ENCODE measurements around the gene AATK. TPM values are rescaled to one million over a fixed set of nuclear protein-coding genes. Genes with fewer than 3 reads are reported as not detected.

AATK gene
- total RNA-seq, 2 donors from 2014 or later: 3.3 to 4.3 TPM

GRCh38 chr17:81128774-81129173, 37.2 kb downstream of the AATK start:
- Mint-ChIP-seq H3K27ac (no peak overlapping the region), H3K4me3 (no peak overlapping the region), H3K4me1 (no peaks in the 10 kb centered on the region), H3K9me3 (no peaks in the 10 kb centered on the region), H3K27me3 (ENCODE audit: insufficient read depth) (no peaks in the 10 kb centered on the region), H3K36me3 (ENCODE audit: low read depth) (no peaks in the 10 kb centered on the region)
- Histone ChIP-seq H3K27me3 (ENCODE audit: control insufficient read depth, insufficient read depth, low read length, poor library complexity, severe bottlenecking) (no peaks in the 10 kb centered on the region), H3K4me3 (ENCODE audit: low read length) (no peak overlapping the region), H3K27ac (ENCODE audit: low read depth, low read length) (no peak overlapping the region), H3K4me1 (ENCODE audit: control insufficient read depth, insufficient read depth, low read length) (no peaks in the 10 kb centered on the region), H3K9me3 (ENCODE audit: control insufficient read depth, low read length) (no peaks in the 10 kb centered on the region), H3K36me3 (ENCODE audit: control insufficient read depth, insufficient read depth, low read length) (no peaks in the 10 kb centered on the region), H3K9ac (ENCODE audit: extremely low read depth, low read length, poor library complexity, severe bottlenecking) (no peak overlapping the region)
- WGBS, 2 experiments (ENCODE audit: insufficient coverage in 1 of 2, insufficient read length in 1 of 2): 93 to 94% methylated on average over 19 to 23 of the region's 23 CpGs
- no peak for DNase-seq
- TF ChIP-seq, protein P1, sequence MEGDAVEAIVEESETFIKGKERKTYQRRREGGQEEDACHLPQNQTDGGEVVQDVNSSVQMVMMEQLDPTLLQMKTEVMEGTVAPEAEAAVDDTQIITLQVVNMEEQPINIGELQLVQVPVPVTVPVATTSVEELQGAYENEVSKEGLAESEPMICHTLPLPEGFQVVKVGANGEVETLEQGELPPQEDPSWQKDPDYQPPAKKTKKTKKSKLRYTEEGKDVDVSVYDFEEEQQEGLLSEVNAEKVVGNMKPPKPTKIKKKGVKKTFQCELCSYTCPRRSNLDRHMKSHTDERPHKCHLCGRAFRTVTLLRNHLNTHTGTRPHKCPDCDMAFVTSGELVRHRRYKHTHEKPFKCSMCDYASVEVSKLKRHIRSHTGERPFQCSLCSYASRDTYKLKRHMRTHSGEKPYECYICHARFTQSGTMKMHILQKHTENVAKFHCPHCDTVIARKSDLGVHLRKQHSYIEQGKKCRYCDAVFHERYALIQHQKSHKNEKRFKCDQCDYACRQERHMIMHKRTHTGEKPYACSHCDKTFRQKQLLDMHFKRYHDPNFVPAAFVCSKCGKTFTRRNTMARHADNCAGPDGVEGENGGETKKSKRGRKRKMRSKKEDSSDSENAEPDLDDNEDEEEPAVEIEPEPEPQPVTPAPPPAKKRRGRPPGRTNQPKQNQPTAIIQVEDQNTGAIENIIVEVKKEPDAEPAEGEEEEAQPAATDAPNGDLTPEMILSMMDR (conservative IDR thresholded peaks at IDR 0.05): no peak

GRCh38 chr17:81128338-81128737, 37.7 kb downstream of the AATK start:
- H3K27me3 ChIP-seq (ENCODE audit: control insufficient read depth, insufficient read depth, low read length, poor library complexity, severe bottlenecking): no peaks in the 10 kb centered on the region
- H3K27ac Mint-ChIP-seq: no peak overlapping the region

DNA sequence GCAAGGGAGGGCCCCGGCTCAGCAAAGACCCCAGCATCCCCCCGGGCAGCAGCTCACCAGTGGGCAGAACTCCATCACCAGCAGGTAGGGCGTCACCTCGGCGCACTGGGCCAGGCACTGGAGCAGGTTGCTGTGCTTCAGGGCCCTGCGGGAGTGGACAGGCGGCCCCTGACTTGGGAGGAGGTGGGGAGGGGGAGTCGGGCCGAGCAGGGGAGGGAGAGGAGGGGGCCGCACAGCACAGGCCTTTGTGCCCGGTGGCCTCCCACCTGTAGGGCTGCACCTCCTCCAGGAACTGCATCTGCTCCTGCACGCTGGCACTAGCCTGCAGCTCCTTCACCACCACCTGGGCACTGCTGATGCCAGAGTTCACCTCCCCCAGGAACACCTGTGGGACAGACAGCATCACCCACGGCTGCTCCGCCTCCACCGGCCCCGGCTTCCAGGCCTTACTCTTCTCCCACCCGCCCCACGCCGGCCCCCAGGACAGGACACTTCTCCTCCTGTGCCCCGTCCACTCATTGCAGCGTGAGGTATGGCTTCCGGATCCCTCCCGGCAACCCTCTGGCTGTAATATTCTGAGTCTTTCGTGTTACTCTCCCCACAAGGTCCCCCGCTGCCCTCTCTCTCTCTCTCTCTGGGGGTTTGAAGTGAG, 38.4 kb downstream of the AATK start:
- no peak for DNase-seq
- TF ChIP-seq, protein P1 (conservative IDR thresholded peaks at IDR 0.05): no peak
- Mint-ChIP-seq H3K36me3 (ENCODE audit: low read depth) (no peaks in the 10 kb centered on the region), H3K4me1 (no peaks in the 10 kb centered on the region), H3K27me3 (ENCODE audit: insufficient read depth) (no peaks in the 10 kb centered on the region), H3K9me3 (no peaks in the 10 kb centered on the region), H3K27ac (no peak overlapping the region), H3K4me3 (no peak overlapping the region)
- H3K36me3 ChIP-seq (ENCODE audit: control insufficient read depth, insufficient read depth, low read length): no peaks in the 10 kb centered on the region
- H3K9ac ChIP-seq (ENCODE audit: extremely low read depth, low read length, poor library complexity, severe bottlenecking): no peak overlapping the region
- H3K9me3 ChIP-seq (ENCODE audit: control insufficient read depth, low read length): no peaks in the 10 kb centered on the region
- H3K27me3 ChIP-seq (ENCODE audit: control insufficient read depth, insufficient read depth, low read length, poor library complexity, severe bottlenecking): no peaks in the 10 kb centered on the region
- no peak overlapping the region for H3K4me3 ChIP-seq (ENCODE audit: low read length)
- H3K4me1 ChIP-seq (ENCODE audit: control insufficient read depth, insufficient read depth, low read length): no peaks in the 10 kb centered on the region
- 86 to 90% methylated on average over 15 to 25 of the region's 25 CpGs for WGBS, 2 experiments (ENCODE audit: insufficient coverage in 1 of 2, insufficient read length in 1 of 2)
- no peak overlapping the region for H3K27ac ChIP-seq (ENCODE audit: low read depth, low read length)

More at GRCh38 chr17:81128338-81128737, 37.7 kb downstream of the AATK start:
- Histone ChIP-seq H3K27ac (ENCODE audit: low read depth, low read length) (no peak overlapping the region), H3K4me3 (ENCODE audit: low read length) (no peak overlapping the region), H3K9ac (ENCODE audit: extremely low read depth, low read length, poor library complexity, severe bottlenecking) (no peak overlapping the region), H3K4me1 (ENCODE audit: control insufficient read depth, insufficient read depth, low read length) (no peaks in the 10 kb centered on the region), H3K36me3 (ENCODE audit: control insufficient read depth, insufficient read depth, low read length) (no peaks in the 10 kb centered on the region), H3K9me3 (ENCODE audit: control insufficient read depth, low read length) (no peaks in the 10 kb centered on the region)
- Mint-ChIP-seq H3K4me3 (no peak overlapping the region), H3K36me3 (ENCODE audit: low read depth) (no peaks in the 10 kb centered on the region), H3K4me1 (no peaks in the 10 kb centered on the region), H3K9me3 (no peaks in the 10 kb centered on the region), H3K27me3 (ENCODE audit: insufficient read depth) (no peaks in the 10 kb centered on the region)
- TF ChIP-seq, protein P1 (conservative IDR thresholded peaks at IDR 0.05): no peak
- DNase-seq: no peak
- 91 to 96% methylated on average over 14 of the region's 14 CpGs for WGBS, 2 experiments (ENCODE audit: insufficient coverage in 1 of 2, insufficient read length in 1 of 2)
